IMR-90 (cell line): ENCODE measurements around the gene KIAA0513. TPM values are rescaled to one million over a fixed set of nuclear protein-coding genes. Genes with fewer than 3 reads are reported as not detected.

ENCODE experiments used
- ATAC-seq: fragments of 200-7000 bp; cut with Tn5 transposase; 2 replicates; pipeline ENCODE4 v1.9.1; 2020; ENCODE audit warnings: low read depth, mild to moderate bottlenecking, moderate library complexity
- BruUV-seq: library from RNA; stranded (reverse); fragments of 400-500 nt; replicated peaks from 2 replicates; lab custom pipeline; 2021; lab: Mats Ljungman, UMichigan
- CTCF ChIA-PET: fragments of 300-600 bp; formaldehyde crosslinking; extraction: SDS; loops from one replicate; lab custom pipeline; 2021; ENCODE audit warnings: antibody characterized with exemption; lab: Yijun Ruan, JAX
- POLR2A ChIA-PET: fragments of 300-600 bp; sonication (Branson Sonifier 250); formaldehyde crosslinking; loops from one replicate; lab custom pipeline; 2022; ENCODE audit warnings: antibody characterized with exemption; ENCODE audit not compliant: unreplicated experiment; lab: Charles Lee
- DNase-seq: peaks from one replicate; pipeline ENCODE4 v3.0.0; 2013
- H2AFZ ChIP-seq: replicated peaks from 2 replicates; pipeline ENCODE3; 2013; ENCODE audit warnings: low read length, mild to moderate bottlenecking; ENCODE audit not compliant: poor library complexity
- H2AK5ac ChIP-seq: 2 replicates; pipeline ENCODE4 v1.6.1; 2013; ENCODE audit warnings: low read depth, low read length, inconsistent platforms
- H2AK9ac ChIP-seq: replicated peaks from 2 replicates; pipeline ENCODE3; 2013; ENCODE audit warnings: mild to moderate bottlenecking, low read depth, low read length, moderate library complexity; ENCODE audit not compliant: poor library complexity
- H2BK120ac ChIP-seq: 2 replicates; pipeline ENCODE4 v1.6.1; 2013; ENCODE audit warnings: low read depth, low read length, inconsistent platforms
- H2BK15ac ChIP-seq: 3 replicates; pipeline ENCODE4 v1.6.1; 2013; ENCODE audit warnings: low read depth, low read length, inconsistent platforms
- H2BK20ac ChIP-seq: 2 replicates; pipeline ENCODE4 v1.6.1; 2013; ENCODE audit warnings: low read depth, mild to moderate bottlenecking, inconsistent platforms, low read length, moderate library complexity
- H2BK5ac ChIP-seq: 2 replicates; pipeline ENCODE4 v1.6.1; 2013; ENCODE audit warnings: mild to moderate bottlenecking, low read depth, low read length, inconsistent platforms; ENCODE audit not compliant: poor library complexity, severe bottlenecking
- H3K14ac ChIP-seq: replicated peaks from 2 replicates; pipeline ENCODE4 v1.6.1; 2013; ENCODE audit warnings: low read depth, low read length, inconsistent platforms
- H3K18ac ChIP-seq: 2 replicates; pipeline ENCODE4 v1.6.1; 2013; ENCODE audit warnings: low read depth, low read length, control low read depth
- H3K23ac ChIP-seq: 2 replicates; pipeline ENCODE4 v1.6.1; 2013; ENCODE audit warnings: low read depth, low read length, inconsistent platforms
- H3K27ac ChIP-seq: 2 replicates; pipeline ENCODE4 v1.5.1; 2013; ENCODE audit warnings: mild to moderate bottlenecking, control low read depth, low read length; ENCODE audit not compliant: insufficient read depth
- H3K27me3 ChIP-seq: 2 replicates; pipeline ENCODE4 v1.6.1; 2013; ENCODE audit warnings: low read length; ENCODE audit not compliant: control insufficient read depth, insufficient read depth
- H3K36me3 ChIP-seq: 2 replicates; pipeline ENCODE4 v1.6.1; 2013; ENCODE audit warnings: low read length, mixed read lengths; ENCODE audit not compliant: control insufficient read depth, insufficient read depth
- H3K4ac ChIP-seq: 2 replicates; pipeline ENCODE4 v1.6.1; 2013; ENCODE audit warnings: low read depth, low read length, inconsistent platforms
- H3K4me1 ChIP-seq: 2 replicates; pipeline ENCODE4 v1.6.1; 2013; ENCODE audit warnings: low read length, mixed read lengths; ENCODE audit not compliant: control insufficient read depth, insufficient read depth
- H3K4me2 ChIP-seq: 2 replicates; pipeline ENCODE4 v1.6.1; 2013; ENCODE audit warnings: low read depth, mild to moderate bottlenecking, control low read depth, low read length, moderate library complexity
- H3K4me3 ChIP-seq: 2 replicates; pipeline ENCODE4 v1.5.1; 2013; ENCODE audit warnings: low read depth, mild to moderate bottlenecking, control low read depth, low read length, moderate library complexity; ENCODE audit not compliant: insufficient read depth
- H3K56ac ChIP-seq: 2 replicates; pipeline ENCODE4 v1.6.1; 2013; ENCODE audit warnings: low read length, inconsistent platforms; ENCODE audit not compliant: insufficient read depth; ENCODE audit errors: extremely low read depth
- H3K79me1 ChIP-seq, 2 experiments: 2 replicates each; pipeline ENCODE4 v1.6.1; 2013; ENCODE audit warnings: low read length in 2 of 2, inconsistent platforms in 1 of 2, low read depth in 1 of 2
- H3K9ac ChIP-seq: 2 replicates; pipeline ENCODE4 v1.6.1; 2013; ENCODE audit warnings: low read depth, low read length, control low read depth
- H3K9me1 ChIP-seq: 2 replicates; pipeline ENCODE4 v1.6.1; 2013; ENCODE audit warnings: low read length, inconsistent platforms; ENCODE audit not compliant: insufficient read depth
- H3K9me3 ChIP-seq: 2 replicates; pipeline ENCODE4 v1.6.1; 2013; ENCODE audit warnings: low read length; ENCODE audit not compliant: control insufficient read depth, insufficient read depth
- H4K20me1 ChIP-seq: 2 replicates; pipeline ENCODE4 v1.6.1; 2013; ENCODE audit warnings: low read length, inconsistent platforms; ENCODE audit not compliant: insufficient read depth
- H4K5ac ChIP-seq: 2 replicates; pipeline ENCODE4 v1.6.1; 2013; ENCODE audit warnings: mild to moderate bottlenecking, low read depth, low read length, control low read depth
- H4K8ac ChIP-seq, 2 experiments: 2 replicates each; pipeline ENCODE4 v1.6.1; 2013; ENCODE audit warnings: low read depth in 2 of 2, low read length in 2 of 2, control low read depth in 1 of 2, inconsistent platforms in 1 of 2
- H4K91ac ChIP-seq: 2 replicates; pipeline ENCODE4 v1.6.1; 2013; ENCODE audit warnings: low read depth, low read length, inconsistent platforms; ENCODE audit not compliant: insufficient read depth
- BHLHE40 ChIP-seq: fragments of 150-350 bp; IDR thresholded peaks from 2 replicates; pipeline ENCODE4 v1.6.1; 2016; ENCODE audit warnings: mild to moderate bottlenecking, low read depth, low read length
- CEBPB ChIP-seq: IDR thresholded peaks from 2 replicates; pipeline ENCODE4 v1.6.1; 2012; ENCODE audit warnings: low read depth, low read length, improper control_type of control experiment
- CHD1 ChIP-seq: IDR thresholded peaks from 2 replicates; pipeline ENCODE4 v1.6.1; 2012; ENCODE audit warnings: low read depth, low read length, improper control_type of control experiment
- CTCF ChIP-seq: conservative IDR thresholded peaks from 2 replicates; pipeline ENCODE4 v1.5.1; 2012; ENCODE audit warnings: mild to moderate bottlenecking, low read depth, low read length, improper control_type of control experiment
- ELK1 ChIP-seq: fragments of 150-350 bp; IDR thresholded peaks from 2 replicates; pipeline ENCODE4 v1.6.1; 2016; ENCODE audit warnings: low read depth, mild to moderate bottlenecking, low read length, moderate library complexity, borderline replicate concordance
- MAFK ChIP-seq: IDR thresholded peaks from 2 replicates; pipeline ENCODE4 v1.6.1; 2012; ENCODE audit warnings: low read depth, low read length, improper control_type of control experiment
- MAZ ChIP-seq: IDR thresholded peaks from 2 replicates; pipeline ENCODE4 v1.6.1; 2012; ENCODE audit warnings: low read depth, mild to moderate bottlenecking, low read length, improper control_type of control experiment, moderate library complexity, borderline replicate concordance
- MXI1 ChIP-seq: IDR thresholded peaks from 2 replicates; pipeline ENCODE4 v1.6.1; 2012; ENCODE audit warnings: low read depth, mild to moderate bottlenecking, low read length, moderate library complexity, borderline replicate concordance
- NFE2L2 ChIP-seq: fragments of 150-350 bp; IDR thresholded peaks from 2 replicates; pipeline ENCODE4 v1.6.1; 2016; ENCODE audit warnings: low read depth, mild to moderate bottlenecking, low read length
- POLR2A ChIP-seq: IDR thresholded peaks from 2 replicates; pipeline ENCODE4 v1.6.1; 2012; ENCODE audit warnings: mild to moderate bottlenecking, low read depth, low read length
- RAD21 ChIP-seq: IDR thresholded peaks from 2 replicates; pipeline ENCODE4 v1.6.1; 2012; ENCODE audit warnings: low read length, improper control_type of control experiment
- RCOR1 ChIP-seq: IDR thresholded peaks from 2 replicates; pipeline ENCODE4 v1.6.1; 2012; ENCODE audit warnings: mild to moderate bottlenecking, low read length, improper control_type of control experiment; ENCODE audit not compliant: insufficient replicate concordance
- RFX5 ChIP-seq: IDR thresholded peaks from 2 replicates; pipeline ENCODE4 v1.8.0; 2012; ENCODE audit warnings: low read depth, mild to moderate bottlenecking, low read length, moderate library complexity
- SMC3 ChIP-seq: fragments of 150-350 bp; IDR thresholded peaks from 2 replicates; pipeline ENCODE4 v1.6.1; 2016; ENCODE audit warnings: low read depth, mild to moderate bottlenecking, antibody characterized with exemption, low read length, moderate library complexity
- USF2 ChIP-seq: fragments of 150-350 bp; IDR thresholded peaks from 2 replicates; pipeline ENCODE4 v1.6.1; 2017; ENCODE audit warnings: mild to moderate bottlenecking, antibody characterized with exemption, low read length, low read depth
- WGBS, 2 experiments: methylation state at CpG; one replicate each; pipeline versions ENCODE4 v1.1.5 to v1.1.7; 2013; ENCODE audit warnings: missing lambda C conversion rate in 2 of 2; ENCODE audit not compliant: insufficient read length in 1 of 2; ENCODE audit errors: extremely low coverage in 2 of 2; 5-methylcytosine and 5-hydroxymethylcytosine counted together
- dilution Hi-C: fragments of 300-500 bp; cut with HindIII; formaldehyde crosslinking; loops from one replicate; pipeline ENCODE4 v1.14.3; 2018; ENCODE audit warnings: low sequenced_read_pairs; ENCODE audit not compliant: unreplicated experiment
- in situ Hi-C: fragments of 300-500 bp; cut with MboI; formaldehyde crosslinking; loops from 3 replicates; pipeline ENCODE4 v1.14.3; 2019; ENCODE audit warnings: low sequenced_read_pairs, inconsistent platforms, mixed read lengths
- intact Hi-C: fragments of 100-400 bp; cut with micrococcal nuclease; formaldehyde crosslinking; loops from 2 replicates; pipeline ENCODE4 v1.10.0; 2022
- polyA plus RNA-seq, 3 experiments: library from polyadenylated mRNA; depleted of rRNA; stranded (reverse); fragments of >200 nt; gene quantifications; 2 replicates each; pipeline ENCODE4 v1.2.3, GENCODE V29; 2012; ENCODE audit warnings: low replicate concordance in 1 of 3
- total RNA-seq: library from RNA; depleted of rRNA; stranded (reverse); fragments of >200 nt; gene quantifications from 2 replicates; pipeline ENCODE4 v1.2.3, GENCODE V29; 2012

Gene KIAA0513
- total and polyA plus RNA-seq, 2 of the 4 experiments (the other 2 are of a cell fraction): 9.5 TPM

- no peaks in the 10 kb centered on the region for H3K9me3 ChIP-seq
- peaks cover 8% of the 10 kb centered on the region; the same call in 1 of the 2 replicates for H3K36me3 ChIP-seq
- TF ChIP-seq MXI1: no peak
- no peak for TF ChIP-seq NFE2L2
- TF ChIP-seq RAD21: no peak
- TF ChIP-seq CEBPB: no peak
- no peak for TF ChIP-seq MAFK
- no peak for TF ChIP-seq CTCF
- TF ChIP-seq ELK1: no peak
- no peak for TF ChIP-seq BHLHE40
- TF ChIP-seq RCOR1: no peak
- no peak for TF ChIP-seq CHD1
- TF ChIP-seq POLR2A: no peak
- TF ChIP-seq MAZ: no peak
- TF ChIP-seq SMC3: no peak
- no peak for TF ChIP-seq RFX5
- no peak for TF ChIP-seq USF2
- ATAC-seq (no peak), DNase-seq (peak; percentile 16)
- H3K79me1 ChIP-seq: peaks cover 12 to 58% of the 10 kb centered on the region in 2 experiments
- ChIA-PET CTCF (no interaction called here), POLR2A (interaction anchor here (0.6 kb wide), 1 partner anchor 20 kb away, joined by 3 read pairs; no protein-coding TSS in a partner anchor)
- intact Hi-C loops (no loop called here), dilution Hi-C loops (no loop called here), in situ Hi-C loops (no loop called here)
- H2BK15ac ChIP-seq: no peak overlapping the region
- no peak overlapping the region for H3K4me2 ChIP-seq
- H3K23ac ChIP-seq: no peak overlapping the region
- H4K8ac ChIP-seq: no peak overlapping the region
- no peak overlapping the region for H3K4ac ChIP-seq
- no peak overlapping the region for H2BK5ac ChIP-seq
- no peak overlapping the region for H2AFZ ChIP-seq
- no peak overlapping the region for H3K56ac ChIP-seq
- H3K18ac ChIP-seq: no peak overlapping the region; the same call in 1 of the 2 replicates
- H3K14ac ChIP-seq: no peak overlapping the region
- no peak overlapping the region for H4K5ac ChIP-seq
- no peak overlapping the region; the same call in 1 of the 2 replicates for H2BK120ac ChIP-seq
- no peak overlapping the region for H2BK20ac ChIP-seq
- no peak overlapping the region for H2AK9ac ChIP-seq
- H3K4me3 ChIP-seq: no peak overlapping the region
- no CpG with 5 or more reads among the region's 16 CpGs for WGBS, 2 experiments
- H3K27me3 ChIP-seq: no peaks in the 10 kb centered on the region
- no peak overlapping the region for H3K9ac ChIP-seq
- H3K9me1 ChIP-seq: peaks cover 5% of the 10 kb centered on the region; the same call in 1 of the 2 replicates
- 0 out of 2 replicates have a peak overlapping the region, but pooled peaks have one; percentile 30 for H2AK5ac ChIP-seq
- H3K4me1 ChIP-seq: peaks cover 20% of the 10 kb centered on the region
- H3K27ac ChIP-seq: no peak overlapping the region
- no peak overlapping the region for H4K91ac ChIP-seq
- BruUV-seq: no TSS peak
- H4K20me1 ChIP-seq: peaks cover 15% of the 10 kb centered on the region; the same call in 1 of the 2 replicates
Measured at GRCh38 chr16:85029981-85030401, 2.4 kb downstream of the KIAA0513 start.
